Activated CD8-positive, alpha-beta memory T cell treated with anti-CD3 and anti-CD28 coated beads, Interleukin-2, amount 50 U/mL, for 24 hours (primary cell): ENCODE results near the gene SUGCT.
"Not testable (repeated sequence)": the region's sequence is repeated elsewhere in the genome, so short reads cannot be mapped to it uniquely, and the experiment has no call there.

ENCODE experiments used
- DNase-seq: peaks from one replicate; pipeline ENCODE4 v3.0.0-alpha.2; 2020; ENCODE audit errors: extremely low read depth

Gene SUGCT

DNA sequence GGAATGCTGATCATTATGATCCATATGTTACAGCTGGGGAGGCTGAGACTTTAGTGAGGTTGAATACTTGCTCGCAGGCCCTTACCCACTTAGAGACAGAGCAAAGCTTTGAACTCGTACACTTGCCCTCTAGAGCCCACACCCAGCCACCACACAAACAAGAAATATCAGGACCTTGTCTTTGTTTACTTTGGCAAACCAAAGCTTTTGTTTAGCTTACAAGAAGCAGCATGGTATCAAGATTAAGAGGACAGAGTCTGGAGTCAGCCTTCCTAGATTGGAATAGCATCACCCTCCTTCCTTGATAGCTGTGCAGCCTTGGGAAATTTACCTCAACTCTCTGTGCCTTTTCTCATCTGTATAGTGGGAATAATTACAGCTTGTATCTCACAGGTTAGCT lies 477.5 kb downstream of the SUGCT start:
- no peak for DNase-seq

DNA sequence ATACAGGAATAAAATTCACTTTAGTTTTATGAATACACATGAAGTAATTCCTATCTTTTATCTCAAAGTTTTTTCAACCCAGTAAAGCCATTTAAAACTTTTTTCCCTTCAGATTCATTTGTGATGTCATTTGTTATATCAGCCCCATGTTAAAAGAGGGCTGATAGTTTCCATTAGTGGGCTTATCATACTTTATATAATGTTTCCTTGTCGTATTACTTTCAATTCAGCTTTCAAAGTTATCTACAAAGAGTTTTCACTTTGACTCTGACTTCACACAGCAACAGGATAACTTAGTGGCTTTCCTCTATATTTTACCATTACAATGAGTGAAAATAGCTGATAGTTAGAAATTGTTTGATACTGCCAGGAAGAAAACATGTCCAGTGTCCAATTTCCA lies 484.8 kb downstream of the SUGCT start:
- no peak for DNase-seq

DNA sequence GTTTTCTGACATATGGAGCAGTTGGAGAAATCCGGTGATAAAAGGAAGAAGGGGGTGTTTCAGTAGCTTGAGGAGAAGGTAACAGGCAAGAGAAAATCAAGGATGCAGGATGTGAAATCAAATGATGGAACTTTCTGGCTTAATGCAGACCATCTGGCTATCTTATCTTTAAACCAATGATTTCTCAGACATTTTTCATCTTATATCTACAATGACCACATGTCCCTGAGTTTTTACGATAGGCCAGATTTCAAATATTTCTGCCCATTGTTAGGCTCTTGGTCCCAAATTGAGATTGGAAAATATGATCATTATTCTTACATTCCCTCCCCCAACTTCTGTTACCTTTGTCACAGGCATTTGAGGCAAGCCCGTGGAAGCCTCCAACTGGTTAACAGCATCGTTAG lies 486.8 kb downstream of the SUGCT start:
- no peak for DNase-seq

DNA sequence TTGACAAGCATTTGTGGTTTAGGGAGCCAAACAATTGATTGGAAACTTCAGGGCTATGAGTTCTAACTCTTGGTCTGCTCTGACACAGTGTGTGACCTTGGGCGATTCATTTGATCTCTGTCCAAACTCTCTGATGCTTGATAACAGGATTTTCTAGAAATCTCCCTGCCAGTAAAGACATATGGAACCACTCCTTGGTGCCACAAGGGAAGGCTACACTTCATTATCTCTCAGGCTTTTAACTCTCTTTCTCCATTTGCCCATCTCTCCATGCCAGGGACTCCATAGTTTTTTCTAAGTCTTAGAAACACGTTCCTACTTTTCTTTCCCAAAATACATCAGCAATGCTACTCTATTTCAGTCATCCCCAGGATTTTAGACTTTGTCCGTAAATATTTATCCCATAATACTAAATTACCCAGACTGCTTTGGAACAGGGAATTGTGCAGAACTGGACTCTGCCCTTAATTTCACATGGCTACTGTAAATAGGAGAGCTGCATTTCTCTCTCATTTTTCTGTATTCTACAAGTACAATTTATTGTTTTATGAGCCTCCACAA lies 488.2 kb downstream of the SUGCT start:
- DNase-seq: no peak

DNA sequence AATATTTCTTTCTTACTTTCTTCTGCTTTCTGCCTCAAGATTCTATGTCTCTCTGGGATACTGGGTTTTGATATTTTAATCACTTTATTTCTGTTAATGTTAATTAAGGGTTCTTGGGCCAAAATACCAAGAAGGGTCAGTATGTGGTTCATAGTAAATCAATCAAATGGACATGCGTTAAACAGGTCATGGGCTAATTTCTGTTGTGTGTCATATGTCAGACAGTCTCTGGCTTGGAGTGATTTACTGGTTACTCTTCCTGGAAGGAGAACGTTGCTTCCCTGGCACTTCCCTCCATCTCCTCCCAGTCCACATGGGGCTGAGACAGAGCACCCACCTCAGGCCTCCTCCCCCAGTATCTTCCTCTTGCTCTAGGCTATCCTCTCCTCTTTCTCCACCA lies 489.1 kb downstream of the SUGCT start:
- no peak for DNase-seq

DNA sequence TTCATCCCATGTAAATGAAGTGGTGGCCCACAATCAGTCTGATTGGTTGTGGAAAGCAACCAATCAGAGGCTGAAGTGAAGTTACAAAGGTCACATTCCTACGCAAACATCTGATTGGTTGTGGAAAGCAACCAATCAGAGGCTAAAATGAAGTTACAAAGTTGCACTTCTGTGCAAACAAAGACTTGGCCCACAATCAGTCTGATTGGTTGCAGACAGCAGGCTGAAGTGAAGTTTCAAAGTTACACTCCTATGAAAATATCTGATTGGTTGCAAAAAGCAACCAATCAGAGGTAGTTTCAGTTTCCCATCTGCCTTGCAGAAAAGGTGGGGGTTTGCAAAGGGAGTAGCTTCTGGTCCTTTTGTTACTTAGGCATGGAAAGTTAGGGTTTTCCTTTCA lies 492.6 kb downstream of the SUGCT start:
- not testable (repeated sequence) for DNase-seq

DNA sequence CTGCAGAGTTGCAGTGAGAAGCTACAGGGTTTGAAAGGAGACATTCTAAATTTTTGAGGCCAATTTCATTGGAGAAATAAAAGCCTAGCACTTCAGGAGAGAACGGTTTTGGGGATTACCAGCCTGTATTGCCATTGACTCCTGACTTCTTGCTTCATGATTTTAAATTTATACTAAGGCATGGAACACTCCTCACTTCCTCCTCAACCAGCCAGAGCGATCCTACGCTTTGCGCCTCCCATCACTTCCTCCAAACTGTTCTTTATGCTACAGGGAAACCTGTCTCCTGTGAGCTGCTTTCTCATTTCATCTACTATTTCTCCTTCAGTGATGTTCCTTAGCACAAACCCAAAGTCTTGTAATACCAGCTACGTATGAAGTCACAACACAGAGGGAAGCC lies 495.1 kb downstream of the SUGCT start:
- no peak for DNase-seq

DNA sequence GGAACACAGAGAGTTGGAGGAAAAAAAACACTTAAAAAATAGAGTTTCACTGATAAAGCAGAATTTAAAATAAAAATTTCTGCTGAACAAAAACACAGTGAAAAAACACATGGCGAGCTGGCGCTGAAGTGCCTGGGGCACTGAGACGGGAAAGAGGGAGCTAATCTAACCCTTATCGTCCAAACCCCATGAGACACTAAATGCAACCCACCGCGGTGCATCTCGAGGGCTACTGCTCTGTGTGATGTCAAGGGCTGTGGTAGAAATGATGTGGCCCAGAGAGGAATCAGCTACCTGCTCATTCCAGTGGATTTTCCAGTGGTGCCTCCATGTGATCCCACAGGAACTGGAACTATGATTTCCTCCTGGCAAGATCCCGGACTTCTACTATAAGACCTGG lies 499.3 kb downstream of the SUGCT start:
- no peak for DNase-seq

DNA sequence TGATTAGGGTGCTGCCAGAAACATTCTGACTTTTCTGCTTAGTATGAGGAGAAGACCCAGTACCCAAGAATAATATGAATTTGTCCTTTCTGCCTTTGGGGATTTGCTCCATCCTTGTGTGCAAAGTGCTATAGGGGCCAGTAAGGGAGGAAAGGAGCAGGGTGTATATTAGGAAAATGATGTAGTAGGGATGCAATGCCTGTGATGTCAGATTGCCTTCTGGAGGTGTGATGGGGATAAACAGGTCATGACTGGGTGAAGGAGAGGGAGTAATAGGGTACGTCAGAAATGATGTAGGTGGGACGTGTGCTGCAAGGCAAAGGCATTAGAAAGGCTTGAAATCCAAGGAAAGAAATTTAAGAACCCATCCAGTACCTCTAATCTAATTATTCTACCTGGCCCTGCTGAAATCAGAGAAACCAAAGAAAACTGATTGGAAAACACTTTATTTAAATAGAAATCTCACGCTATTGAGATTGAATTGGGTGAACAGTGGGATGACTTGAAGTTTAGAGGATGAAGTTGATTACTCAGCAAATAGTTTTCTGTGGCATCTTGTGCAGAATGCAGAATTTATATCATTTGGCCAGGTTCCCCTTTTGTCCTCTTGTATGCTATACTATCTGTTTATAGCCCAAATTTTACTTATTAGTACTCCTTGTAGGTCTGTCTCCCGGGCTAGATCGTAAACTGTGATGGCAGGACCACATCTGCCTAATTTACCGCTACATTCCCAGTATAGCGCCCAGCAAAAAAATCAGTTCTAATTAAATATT lies 503.9 kb downstream of the SUGCT start:
- no peak for DNase-seq

DNA sequence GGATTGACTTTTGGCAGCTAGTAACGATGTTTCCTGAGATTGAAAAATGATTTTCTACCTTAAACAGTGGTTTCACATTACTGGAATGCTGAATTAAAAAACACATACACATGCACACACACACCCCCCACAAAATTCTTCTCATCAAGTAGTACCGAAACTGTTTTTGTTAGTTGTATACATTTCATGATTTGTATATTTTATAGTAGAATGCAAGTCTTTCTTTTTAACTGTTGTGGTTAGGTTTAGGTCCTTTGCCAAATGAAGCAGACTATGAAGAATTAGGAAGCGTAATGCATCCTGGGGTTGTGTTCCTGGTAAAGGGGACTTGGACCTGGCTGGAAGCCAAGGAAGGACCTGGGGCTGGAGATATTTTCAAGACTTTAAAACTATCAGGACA lies 505.8 kb downstream of the SUGCT start:
- DNase-seq: no peak

DNA sequence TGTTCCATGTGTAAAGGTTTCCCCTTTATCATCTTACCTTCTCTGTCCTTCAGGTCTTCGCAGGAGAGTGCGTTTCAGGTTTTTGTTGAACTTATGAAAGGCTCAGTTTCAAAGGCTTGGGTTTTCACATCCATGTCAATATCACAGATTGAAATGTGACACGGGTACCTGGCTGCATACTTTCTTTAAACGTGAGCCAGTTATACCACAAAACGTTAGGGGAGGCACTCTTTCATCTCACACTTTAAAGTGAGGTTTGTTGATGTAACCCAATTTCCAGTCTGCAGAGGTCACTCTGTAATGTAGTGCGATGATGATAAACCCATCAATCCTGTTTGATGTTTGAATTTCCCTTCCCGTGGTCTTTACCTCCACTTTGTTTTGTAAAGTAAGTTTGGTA lies 506.9 kb downstream of the SUGCT start:
- DNase-seq: no peak

DNA sequence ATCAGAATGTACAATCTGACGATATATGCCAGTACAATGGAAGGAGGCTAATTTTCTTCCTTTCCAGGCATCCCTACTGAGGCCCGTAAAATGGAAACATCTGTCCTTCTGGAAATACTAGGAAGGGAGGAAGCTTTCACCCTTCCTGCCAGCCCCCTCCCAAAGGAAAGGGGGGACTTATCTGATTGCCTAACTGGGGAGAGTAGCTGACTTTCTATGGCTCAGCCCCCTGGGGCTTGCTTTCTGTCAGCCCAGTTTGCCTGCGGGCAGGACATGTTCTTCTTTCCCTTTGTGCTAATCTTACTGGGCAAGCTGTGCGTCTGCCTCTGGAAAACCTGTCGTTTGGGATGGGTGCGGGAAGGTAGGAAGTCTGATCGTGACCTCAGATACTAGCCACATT lies 508.9 kb downstream of the SUGCT start:
- DNase-seq: no peak

DNA sequence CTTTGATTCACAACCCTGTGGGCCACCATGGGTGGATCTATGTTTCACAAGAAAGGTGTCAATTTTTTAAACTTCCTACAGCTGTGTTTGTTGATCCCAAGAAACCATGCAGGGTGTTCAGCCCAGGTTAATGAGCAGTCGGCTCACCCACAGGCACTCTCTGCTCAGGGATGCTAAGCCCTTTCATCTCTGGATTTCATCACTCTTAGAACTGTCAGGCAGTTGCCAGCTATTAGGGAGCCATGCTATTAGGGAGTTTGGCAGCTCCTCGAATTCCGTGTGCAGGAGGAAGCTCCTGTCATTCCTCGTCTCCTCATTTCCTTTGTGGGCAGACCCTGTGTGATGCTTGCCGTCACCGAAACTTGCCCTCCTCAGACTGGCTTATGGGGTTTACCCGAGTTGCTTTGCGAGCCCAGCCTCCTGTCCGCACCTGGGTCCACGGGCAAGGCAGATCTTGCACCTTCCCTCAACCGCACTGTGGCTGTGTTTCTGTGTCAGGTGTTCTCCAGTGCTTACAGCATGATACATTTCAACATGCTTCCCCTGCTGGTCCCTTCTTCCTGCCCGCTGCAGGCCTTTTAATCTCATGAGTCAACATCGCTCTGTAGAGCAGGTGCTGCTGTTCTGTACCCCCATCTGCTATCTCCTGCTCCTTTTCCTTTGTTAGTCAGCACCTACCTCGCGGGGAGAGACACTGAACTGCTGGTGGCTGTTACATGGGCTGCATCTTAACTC lies 509.8 kb downstream of the SUGCT start:
- DNase-seq: no peak

DNA sequence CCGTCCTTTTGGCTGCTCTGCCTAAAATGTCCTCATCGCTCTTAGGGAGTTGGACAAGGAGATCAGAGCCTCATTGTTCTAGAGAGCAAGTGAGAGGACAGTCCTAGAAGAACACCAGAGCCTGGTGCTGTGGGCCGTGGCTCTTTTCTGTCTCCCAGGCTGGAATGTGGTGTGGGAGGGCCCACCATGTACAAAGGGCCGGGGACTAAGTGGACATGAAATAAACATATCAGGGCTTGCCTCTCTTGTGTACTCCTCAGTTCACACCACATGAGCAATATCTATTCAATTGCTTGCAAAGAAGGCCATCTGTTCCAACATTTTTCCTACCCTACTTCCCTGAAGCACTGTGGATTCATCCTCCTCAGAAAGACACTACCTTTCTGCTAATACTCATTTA lies 510.4 kb downstream of the SUGCT start:
- no peak for DNase-seq

DNA sequence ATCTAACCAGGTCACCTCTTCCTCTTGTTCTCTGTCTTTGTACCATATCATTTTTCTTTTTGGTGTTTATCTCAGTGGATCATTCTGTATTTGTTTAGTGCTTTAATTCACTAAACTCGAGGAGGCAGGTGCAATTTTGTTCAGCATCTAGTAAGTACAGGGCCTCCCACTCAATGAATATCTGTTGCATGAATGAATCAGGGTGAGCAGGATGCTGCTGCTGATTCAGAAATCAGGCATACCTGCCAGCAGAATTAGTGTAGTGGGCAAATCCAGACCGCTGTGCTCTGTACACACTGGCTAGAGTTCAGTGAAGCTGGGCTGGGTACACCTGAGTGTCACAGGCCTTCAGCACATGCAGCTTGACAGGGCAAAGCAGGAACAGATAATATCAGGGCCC lies 511.9 kb downstream of the SUGCT start:
- DNase-seq: no peak

DNA sequence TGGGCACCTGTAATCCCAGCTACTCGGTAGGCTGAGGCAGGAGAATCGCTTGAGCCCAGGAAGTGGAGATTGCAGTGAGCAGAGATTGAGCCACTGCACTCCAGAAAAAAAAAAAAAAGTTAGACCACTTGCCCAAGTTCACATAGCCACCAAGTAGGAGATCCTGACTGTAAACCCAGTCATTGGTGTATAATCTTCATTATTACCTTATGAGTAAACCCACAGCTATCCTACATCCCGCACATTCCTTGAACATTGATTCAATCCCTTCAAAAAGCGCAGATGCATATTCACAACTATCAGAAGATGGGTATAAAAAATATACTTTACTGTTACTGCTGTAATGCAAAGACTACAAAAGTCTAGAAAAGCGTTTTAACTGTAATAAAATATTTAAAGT lies 512.9 kb downstream of the SUGCT start:
- DNase-seq: no peak

DNA sequence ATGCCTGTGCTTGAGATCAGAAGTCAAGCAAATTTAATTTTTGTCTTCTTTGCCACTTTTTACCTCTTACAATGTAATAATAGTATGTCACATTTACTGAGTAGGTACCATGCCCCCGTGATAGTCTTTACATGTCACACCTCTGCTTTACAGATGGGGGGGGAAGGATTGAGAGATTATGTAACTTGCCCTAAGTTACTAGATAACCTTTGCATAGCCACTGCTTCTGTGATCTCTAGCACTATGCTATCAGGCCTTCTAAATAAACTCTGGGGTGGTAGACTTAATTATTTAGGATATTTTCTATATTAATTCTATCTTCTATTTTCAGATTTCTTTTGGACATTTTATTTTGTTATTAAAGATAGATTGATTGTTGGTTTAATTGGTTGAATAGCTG lies 514.4 kb downstream of the SUGCT start:
- no peak for DNase-seq

DNA sequence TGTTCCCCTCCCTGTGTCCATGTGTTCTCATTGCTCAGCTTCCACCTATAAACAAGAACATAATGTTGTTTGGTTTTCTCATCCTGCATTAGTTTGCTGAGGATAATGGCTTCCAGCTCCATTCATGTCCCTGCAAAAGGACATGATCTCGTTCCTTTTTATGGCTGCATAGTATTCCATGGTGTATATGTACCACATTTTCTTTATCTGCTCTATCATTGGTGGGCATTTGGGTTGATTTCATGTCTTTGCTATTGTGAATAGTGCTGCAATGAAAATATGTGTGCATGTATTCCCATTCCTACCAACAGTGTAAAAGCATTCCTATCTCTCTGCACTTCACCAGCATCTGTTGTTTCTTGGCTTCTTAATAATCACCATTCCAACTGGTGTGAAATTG lies 516.1 kb downstream of the SUGCT start:
- not testable (repeated sequence) for DNase-seq

DNA sequence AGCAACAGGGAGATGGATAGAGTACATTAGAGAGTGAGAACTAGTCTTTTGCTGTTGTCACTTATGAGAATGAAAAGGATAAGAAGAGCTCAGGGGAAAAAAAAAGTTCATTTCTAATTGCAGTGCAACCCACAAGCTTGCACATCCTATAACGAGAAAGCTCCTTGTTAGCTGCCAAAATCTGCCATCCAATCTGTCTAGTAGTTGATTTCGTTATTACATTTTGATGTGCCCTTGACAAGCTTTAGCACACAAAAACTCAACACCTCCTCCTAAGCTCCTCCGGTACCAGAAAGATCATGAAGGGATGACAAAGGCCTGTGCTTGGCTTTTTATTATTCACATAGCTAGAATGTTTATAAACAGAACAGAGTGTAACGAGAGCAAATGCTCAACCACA lies 519.4 kb downstream of the SUGCT start:
- no peak for DNase-seq

DNA sequence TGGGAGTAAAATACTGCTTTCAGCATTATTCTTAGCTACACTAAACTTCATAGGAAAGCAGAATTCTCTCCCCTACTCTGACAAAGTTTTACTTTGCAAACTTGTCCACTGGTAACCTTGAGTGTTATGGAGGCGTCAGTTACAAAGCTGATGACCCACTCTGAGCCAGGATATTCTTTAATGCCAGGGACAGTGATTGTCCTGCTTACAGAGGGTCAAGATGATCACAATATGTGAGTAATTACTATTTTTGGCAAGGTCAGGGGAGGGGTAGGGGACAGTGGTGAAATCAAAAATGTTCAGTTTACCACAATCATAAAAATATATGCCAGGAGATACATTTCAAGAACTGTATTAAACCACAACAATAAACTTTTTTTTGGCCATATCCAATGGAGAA lies 520.6 kb downstream of the SUGCT start:
- no peak for DNase-seq

DNA sequence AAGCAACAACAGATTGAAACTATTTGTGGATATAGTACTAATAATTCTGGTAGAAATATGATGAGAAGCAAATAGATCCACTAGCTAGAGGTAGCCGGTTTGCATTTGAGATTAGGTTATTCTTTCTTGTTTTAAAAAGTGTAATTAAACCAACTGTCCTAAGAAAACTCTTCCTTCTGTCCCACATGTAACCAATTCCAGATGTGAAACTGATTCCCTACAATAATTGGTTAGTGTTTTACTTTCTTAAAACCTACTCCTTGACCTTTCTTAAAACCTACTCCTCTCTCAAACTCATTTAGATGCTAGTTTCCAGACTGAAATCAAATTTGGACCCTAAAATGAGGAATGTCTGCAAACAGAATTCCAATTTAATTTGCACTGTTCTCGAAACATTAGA lies 521.5 kb downstream of the SUGCT start:
- no peak for DNase-seq

DNA sequence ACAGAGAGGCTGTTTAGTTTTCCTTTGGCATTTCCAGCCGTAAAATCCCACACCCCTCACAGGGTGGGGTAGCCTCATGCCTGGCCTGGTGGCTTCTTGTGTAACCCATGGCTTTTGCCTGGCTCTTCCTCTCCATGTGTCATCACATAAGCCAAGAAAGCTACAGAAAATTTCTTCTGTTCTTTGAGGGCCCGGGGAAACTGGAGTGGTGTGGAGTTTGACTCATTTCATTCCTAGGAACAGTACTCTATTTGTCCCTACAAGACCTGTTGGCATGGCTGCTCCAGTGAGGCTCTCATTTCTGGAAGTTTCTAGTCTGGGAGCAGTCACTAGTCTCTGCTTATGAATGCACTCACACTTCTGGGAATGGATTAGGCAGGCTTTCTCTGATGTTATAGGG lies 523.9 kb downstream of the SUGCT start:
- DNase-seq: no peak

DNA sequence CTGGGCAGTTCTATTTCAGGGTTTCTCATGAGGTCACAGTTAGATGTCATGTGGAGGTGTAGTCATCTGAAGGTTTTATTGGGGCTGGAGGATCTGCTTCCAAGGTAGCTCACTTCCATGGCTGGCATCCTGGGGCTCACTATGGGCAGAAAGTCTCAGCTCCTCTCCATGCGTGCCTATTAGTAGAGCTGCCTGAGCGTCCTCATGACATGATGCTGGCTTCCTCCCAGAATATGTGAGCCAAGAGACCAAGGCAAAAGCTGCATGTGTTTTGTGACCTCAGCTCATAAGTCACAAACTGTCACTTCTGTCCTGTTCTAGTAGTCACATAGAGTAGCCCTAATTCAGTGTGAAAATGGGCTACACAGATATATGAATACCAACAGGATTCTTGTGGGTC lies 524.4 kb downstream of the SUGCT start:
- DNase-seq: no peak
